CD4-positive, alpha-beta memory T cell (primary cell): ENCODE measurements around the gene CHD6. TPM values are rescaled to one million over a fixed set of nuclear protein-coding genes. Genes with fewer than 3 reads are reported as not detected.

Experiments
- CTCF ChIA-PET: fragments of 350-600 bp; sonication (Branson Sonifier 250); formaldehyde crosslinking; loops from one replicate; lab custom pipeline; 2021; ENCODE audit warnings: inconsistent platforms; ENCODE audit not compliant: partially characterized antibody; lab: Charles Lee
- POLR2A ChIA-PET: fragments of 350-600 bp; sonication (Branson Sonifier 250); formaldehyde crosslinking; loops from one replicate; lab custom pipeline; 2021; ENCODE audit not compliant: partially characterized antibody; lab: Charles Lee
- DNase-seq, 5 donors: peaks; one replicate each; pipeline versions ENCODE4 v3.0.0 to v3.0.0-alpha.2; 2020 to 2022; ENCODE audit warnings: mixed read lengths in 1 of 5
- H3K27ac ChIP-seq: one replicate; pipeline ENCODE4 v1.7.0; 2013; ENCODE audit warnings: low read depth, low read length
- H3K27me3 ChIP-seq: 2 replicates; pipeline ENCODE4 v1.7.0; 2013; ENCODE audit warnings: mild to moderate bottlenecking, low read length, moderate library complexity; ENCODE audit not compliant: insufficient read depth
- H3K36me3 ChIP-seq: 2 replicates; pipeline ENCODE4 v1.7.0; 2013; ENCODE audit warnings: mild to moderate bottlenecking, low read length, moderate library complexity; ENCODE audit not compliant: insufficient read depth
- H3K4me1 ChIP-seq: 2 replicates; pipeline ENCODE4 v1.7.0; 2013; ENCODE audit warnings: mild to moderate bottlenecking, low read length, moderate library complexity; ENCODE audit not compliant: insufficient read depth
- H3K4me3 ChIP-seq, 2 donors: one replicate each; pipeline ENCODE4 v1.7.0; 2013; ENCODE audit warnings: low read length in 2 of 2, mild to moderate bottlenecking in 1 of 2
- H3K9me3 ChIP-seq, 2 donors: one replicate each; pipeline ENCODE4 v1.7.0; 2013; ENCODE audit warnings: low read length in 2 of 2, control low read depth in 1 of 2; ENCODE audit not compliant: control insufficient read depth in 1 of 2
- H3K27ac Mint-ChIP-seq, 7 donors: one replicate each; pipeline ENCODE4 v1.8.0; 2020 to 2021; ENCODE audit warnings: mixed read lengths in 7 of 7, mild to moderate bottlenecking in 6 of 7, inconsistent platforms in 3 of 7, moderate library complexity in 3 of 7
- H3K27me3 Mint-ChIP-seq, 2 donors: one replicate each; pipeline ENCODE4 v1.8.0; 2020 to 2021; ENCODE audit warnings: mixed read lengths in 2 of 2
- H3K36me3 Mint-ChIP-seq, 2 donors: one replicate each; pipeline ENCODE4 v1.8.0; 2020 to 2021; ENCODE audit warnings: mixed read lengths in 2 of 2, inconsistent platforms in 1 of 2, mild to moderate bottlenecking in 1 of 2
- H3K4me1 Mint-ChIP-seq, 4 donors: one replicate each; pipeline ENCODE4 v1.8.0; 2020 to 2021; ENCODE audit warnings: mixed read lengths in 4 of 4, mild to moderate bottlenecking in 1 of 4
- H3K4me3 Mint-ChIP-seq, 8 donors: one replicate each; pipeline ENCODE4 v1.8.0; 2020 to 2021; ENCODE audit warnings: mixed read lengths in 8 of 8, mild to moderate bottlenecking in 7 of 8, moderate library complexity in 6 of 8, inconsistent platforms in 3 of 8
- H3K9me3 Mint-ChIP-seq, 8 donors: one replicate each; pipeline ENCODE4 v1.8.0; 2020 to 2021; ENCODE audit warnings: mixed read lengths in 8 of 8, mild to moderate bottlenecking in 5 of 8, inconsistent platforms in 3 of 8, moderate library complexity in 1 of 8
- intact Hi-C: fragments of 100-400 bp; cut with micrococcal nuclease; formaldehyde crosslinking; loops from one replicate; pipeline ENCODE4 v1.15.1; 2023
- polyA plus RNA-seq, 2 donors: library from polyadenylated mRNA; unstranded; fragments of 300-500 nt; fragmentation: Illumina TruSeq; gene quantifications; one replicate each; pipeline ENCODE4 v1.2.3, GENCODE V29; 2021
- total RNA-seq, 2 experiments: library from RNA; stranded (reverse); gene quantifications; one replicate each; pipeline ENCODE4 v1.2.3, GENCODE V29; 2021

Gene CHD6
- total and polyA plus RNA-seq, 4 experiments from 2014 or later, result 29.2 to 96.8 (median 77.8) TPM

DNA sequence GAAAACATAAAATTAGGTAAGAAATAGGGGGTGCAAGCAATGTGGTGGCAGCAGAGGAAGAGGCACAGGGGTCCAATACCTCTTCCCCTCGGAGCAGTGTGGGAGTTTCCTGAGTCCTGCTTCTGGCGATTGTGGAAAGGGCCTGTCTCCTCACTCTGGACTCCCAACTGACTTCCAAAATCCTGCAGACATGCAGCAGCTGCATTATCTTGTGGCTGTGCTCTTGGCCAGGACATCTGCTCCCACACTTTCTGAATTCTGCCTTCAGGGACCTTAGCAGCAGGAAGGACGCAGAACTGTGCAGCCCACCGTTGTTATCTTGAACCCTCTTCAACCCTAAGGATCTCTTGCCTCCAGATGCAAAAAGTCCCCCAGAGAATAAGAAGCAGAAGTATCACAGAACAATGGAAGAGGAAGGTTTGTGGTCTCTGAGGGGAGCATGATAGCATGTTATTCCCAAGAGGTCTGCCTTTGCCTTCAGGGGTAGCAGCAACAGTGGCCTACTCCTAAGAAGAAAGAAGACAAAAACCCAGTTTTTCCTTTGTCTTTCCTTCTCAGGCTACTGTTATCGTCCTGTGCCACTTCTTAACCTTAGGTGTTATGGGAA is 149.1 kb downstream of the CHD6 start:
- Histone ChIP-seq H3K36me3 (peaks cover 40% of the 10 kb centered on the region), H3K4me3 (no peak overlapping the region), H3K9me3 (no peaks in the 10 kb centered on the region), H3K27ac (no peak overlapping the region), H3K4me1 (no peaks in the 10 kb centered on the region), H3K27me3 (no peaks in the 10 kb centered on the region)
- POLR2A ChIA-PET, result no interaction called here
- Mint-ChIP-seq H3K36me3 (peaks cover 81% of the 10 kb centered on the region in 2 donors), H3K4me3 (no peak overlapping the region), H3K9me3 (peaks cover 0 to 4% (median under 1%) of the 10 kb centered on the region in 8 donors), H3K27me3 (no peaks in the 10 kb centered on the region), H3K27ac (no peak overlapping the region), H3K4me1 (peaks cover 0 to 2% (median 0%) of the 10 kb centered on the region in 4 donors)
- intact Hi-C loops, result no loop called here
- CTCF ChIA-PET, result no interaction called here
- DNase-seq, result no peak

DNA sequence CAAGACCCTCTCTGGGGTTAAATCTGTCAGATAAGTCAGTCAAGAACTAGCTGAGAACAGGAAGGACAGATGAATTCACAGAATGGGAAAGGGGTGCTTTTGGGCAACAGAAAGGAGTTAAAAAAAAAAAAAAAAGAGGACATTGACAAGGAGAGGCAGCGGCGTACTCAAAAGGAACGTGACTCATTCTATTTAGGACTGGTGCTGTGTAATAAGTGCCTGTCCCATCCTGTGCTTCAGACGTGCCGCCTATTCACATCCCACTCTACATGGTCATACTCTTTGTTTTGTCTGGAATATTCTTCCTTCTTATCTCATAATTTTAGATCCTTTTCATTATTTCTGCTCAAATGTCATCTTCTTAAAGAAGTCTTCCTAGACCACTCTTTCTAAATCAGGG is 150.5 kb downstream of the CHD6 start:
- Histone ChIP-seq H3K27me3 (no peaks in the 10 kb centered on the region), H3K4me3 (no peak overlapping the region), H3K27ac (no peak overlapping the region), H3K4me1 (no peaks in the 10 kb centered on the region), H3K9me3 (no peaks in the 10 kb centered on the region), H3K36me3 (peaks cover 33% of the 10 kb centered on the region)
- Mint-ChIP-seq H3K9me3 (peaks cover 0 to 4% (median under 1%) of the 10 kb centered on the region in 8 donors), H3K27me3 (no peaks in the 10 kb centered on the region), H3K27ac (peak overlapping the region in 1 of 7 donors; percentile 31), H3K36me3 (peaks cover 82% of the 10 kb centered on the region in 2 donors), H3K4me1 (peaks cover 0 to 2% (median 0%) of the 10 kb centered on the region in 4 donors), H3K4me3 (peak overlapping the region in 1 of 8 donors; percentile 46)
- ChIA-PET POLR2A (no interaction called here), CTCF (no interaction called here)
- intact Hi-C loops, result no loop called here
- no peak for DNase-seq

DNA sequence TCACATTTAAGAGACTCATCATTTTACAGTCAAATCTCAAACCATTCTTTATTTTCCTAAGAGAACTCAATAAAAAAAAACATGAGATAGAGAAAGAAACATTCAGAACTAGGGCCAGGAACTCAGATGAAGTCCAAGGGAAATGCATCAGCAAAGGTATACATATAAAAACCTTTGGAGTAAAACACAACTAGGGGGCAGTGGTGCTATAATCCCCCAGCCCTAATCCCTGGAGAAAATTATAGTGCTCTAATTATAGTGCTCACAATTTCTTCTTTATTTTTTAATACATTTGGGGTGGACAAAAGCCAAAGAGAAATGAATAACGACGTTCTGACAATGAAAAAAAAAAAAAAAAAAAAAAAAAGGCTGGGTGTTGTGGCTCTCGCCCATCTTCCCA is 151.0 kb downstream of the CHD6 start:
- peaks cover 0 to 2% (median 0%) of the 10 kb centered on the region in 4 donors for H3K4me1 Mint-ChIP-seq
- ChIA-PET CTCF (no interaction called here), POLR2A (no interaction called here)
- H3K36me3 ChIP-seq, result peaks cover 29% of the 10 kb centered on the region
- no peaks in the 10 kb centered on the region for H3K27me3 Mint-ChIP-seq
- H3K9me3 ChIP-seq, result no peaks in the 10 kb centered on the region
- intact Hi-C loops, result no loop called here
- no peak overlapping the region for H3K27ac Mint-ChIP-seq
- H3K9me3 Mint-ChIP-seq, result peaks cover 0 to 4% (median under 1%) of the 10 kb centered on the region in 8 donors
- DNase-seq, result no peak
- H3K4me3 Mint-ChIP-seq, result no peak overlapping the region
- H3K4me1 ChIP-seq, result no peaks in the 10 kb centered on the region
- H3K27ac ChIP-seq, result no peak overlapping the region
- no peak overlapping the region for H3K4me3 ChIP-seq
- H3K36me3 Mint-ChIP-seq, result peaks cover 80 to 82% of the 10 kb centered on the region in 2 donors
- no peaks in the 10 kb centered on the region for H3K27me3 ChIP-seq

DNA sequence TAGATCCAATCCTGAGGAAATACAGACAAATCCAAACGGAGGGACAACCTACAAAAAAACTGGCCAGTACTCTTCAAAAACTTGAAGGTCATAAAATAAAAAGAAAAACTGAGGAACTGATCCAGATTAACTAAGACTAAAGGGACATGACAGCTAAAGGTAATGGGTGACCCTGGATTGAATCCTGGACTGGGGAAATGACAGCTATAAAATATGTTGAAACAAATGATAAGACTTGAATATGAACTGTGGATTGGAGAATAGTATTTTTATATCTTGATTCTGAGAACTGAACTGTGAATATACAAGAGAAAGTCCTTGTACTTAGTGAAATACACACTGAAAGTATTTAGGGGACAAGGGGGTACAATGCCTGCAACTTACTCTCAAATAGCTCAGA is 154.6 kb downstream of the CHD6 start:
- intact Hi-C loops, result no loop called here
- H3K4me1 ChIP-seq, result no peaks in the 10 kb centered on the region
- DNase-seq, result no peak
- H3K4me3 ChIP-seq, result no peak overlapping the region
- ChIA-PET POLR2A (no interaction called here), CTCF (no interaction called here)
- no peaks in the 10 kb centered on the region for H3K27me3 ChIP-seq
- H3K36me3 ChIP-seq, result peaks cover 8% of the 10 kb centered on the region
- no peak overlapping the region for H3K27ac ChIP-seq
- H3K9me3 ChIP-seq, result no peaks in the 10 kb centered on the region
- H3K4me1 Mint-ChIP-seq, result peaks cover 0 to 2% (median 0%) of the 10 kb centered on the region in 4 donors
- peaks cover 73 to 77% of the 10 kb centered on the region in 2 donors for H3K36me3 Mint-ChIP-seq
- no peaks in the 10 kb centered on the region for H3K27me3 Mint-ChIP-seq
- H3K4me3 Mint-ChIP-seq, result no peak overlapping the region
- peak overlapping the region in 1 of 7 donors; percentile 43 for H3K27ac Mint-ChIP-seq
- H3K9me3 Mint-ChIP-seq, result peaks cover 0 to 4% (median under 1%) of the 10 kb centered on the region in 8 donors

DNA sequence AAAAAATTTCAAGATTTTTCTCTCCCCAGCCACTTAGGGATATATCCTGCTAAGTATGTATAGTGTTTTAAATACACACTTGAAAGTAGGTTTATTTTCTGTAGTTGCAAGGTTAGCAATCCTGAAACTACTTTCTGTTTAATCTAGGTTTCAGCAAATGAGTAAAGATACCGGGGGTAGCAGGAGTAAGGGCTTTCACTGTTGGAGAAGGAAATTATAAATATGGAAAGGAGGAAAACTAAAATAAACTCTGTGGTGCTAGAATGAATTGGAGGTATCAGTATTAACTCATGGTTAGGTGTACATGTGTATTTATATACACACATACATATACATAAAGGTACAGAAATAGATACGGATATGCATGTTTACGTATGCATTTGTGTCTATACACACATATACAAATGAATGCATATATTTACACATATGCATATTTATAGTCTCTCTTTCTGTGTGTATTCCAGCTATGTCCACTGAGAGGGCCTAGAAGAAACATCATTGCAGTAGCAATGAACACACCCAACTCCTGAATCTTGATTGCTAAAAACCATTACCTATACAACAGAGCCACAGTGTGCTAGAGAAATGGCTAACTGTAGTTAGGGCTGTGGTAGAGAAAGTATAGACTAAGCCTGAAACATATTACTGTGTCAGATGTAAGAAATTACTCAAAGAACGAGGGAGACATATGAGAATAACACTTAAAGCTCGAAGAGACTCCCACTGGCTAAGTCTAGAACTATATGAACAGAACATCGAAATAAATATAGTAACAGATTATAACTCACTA is 155.6 kb downstream of the CHD6 start:
- DNase-seq, result no peak
- no peak overlapping the region for H3K27ac ChIP-seq
- intact Hi-C loops, result no loop called here
- Mint-ChIP-seq H3K4me1 (peaks cover 0 to 2% (median 0%) of the 10 kb centered on the region in 4 donors), H3K27me3 (no peaks in the 10 kb centered on the region), H3K27ac (no peak overlapping the region), H3K9me3 (peaks cover 0 to 4% (median under 1%) of the 10 kb centered on the region in 8 donors), H3K36me3 (peaks cover 72% of the 10 kb centered on the region in 2 donors), H3K4me3 (no peak overlapping the region)
- H3K4me3 ChIP-seq, result no peak overlapping the region
- H3K9me3 ChIP-seq, result no peaks in the 10 kb centered on the region
- H3K4me1 ChIP-seq, result no peaks in the 10 kb centered on the region
- ChIA-PET POLR2A (no interaction called here), CTCF (no interaction called here)
- H3K27me3 ChIP-seq, result no peaks in the 10 kb centered on the region
- H3K36me3 ChIP-seq, result peaks cover 7% of the 10 kb centered on the region

DNA sequence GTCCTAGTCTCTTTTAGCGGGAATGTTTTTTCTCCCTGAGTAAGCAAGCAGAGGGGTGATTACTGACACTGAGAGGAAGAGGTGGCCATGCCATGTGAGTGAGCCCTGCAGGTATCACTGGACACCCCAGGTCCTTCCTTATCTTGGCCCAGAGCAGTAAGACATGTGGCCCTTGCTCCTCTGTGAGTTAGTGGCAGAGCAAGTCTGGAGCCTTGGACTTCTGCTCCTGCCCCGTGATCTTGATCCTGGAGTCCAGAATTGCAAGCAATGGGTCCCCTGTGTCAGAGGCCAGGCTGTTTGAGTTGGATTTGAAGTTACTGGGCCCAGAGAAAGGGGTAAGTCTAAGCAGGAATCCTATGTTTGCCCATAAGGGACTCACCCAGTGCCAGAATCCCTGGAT is 159.4 kb downstream of the CHD6 start:
- DNase-seq, result no peak
- Mint-ChIP-seq H3K36me3 (peaks cover 68 to 74% of the 10 kb centered on the region in 2 donors), H3K4me3 (no peak overlapping the region), H3K27ac (no peak overlapping the region), H3K4me1 (no peaks in the 10 kb centered on the region), H3K9me3 (no peaks in the 10 kb centered on the region), H3K27me3 (no peaks in the 10 kb centered on the region)
- Histone ChIP-seq H3K27me3 (no peaks in the 10 kb centered on the region), H3K4me1 (no peaks in the 10 kb centered on the region), H3K27ac (no peak overlapping the region), H3K9me3 (no peaks in the 10 kb centered on the region), H3K4me3 (no peak overlapping the region), H3K36me3 (peaks cover 35% of the 10 kb centered on the region)
- POLR2A ChIA-PET, result no interaction called here
- CTCF ChIA-PET, result no interaction called here
- intact Hi-C loops, result no loop called here

DNA sequence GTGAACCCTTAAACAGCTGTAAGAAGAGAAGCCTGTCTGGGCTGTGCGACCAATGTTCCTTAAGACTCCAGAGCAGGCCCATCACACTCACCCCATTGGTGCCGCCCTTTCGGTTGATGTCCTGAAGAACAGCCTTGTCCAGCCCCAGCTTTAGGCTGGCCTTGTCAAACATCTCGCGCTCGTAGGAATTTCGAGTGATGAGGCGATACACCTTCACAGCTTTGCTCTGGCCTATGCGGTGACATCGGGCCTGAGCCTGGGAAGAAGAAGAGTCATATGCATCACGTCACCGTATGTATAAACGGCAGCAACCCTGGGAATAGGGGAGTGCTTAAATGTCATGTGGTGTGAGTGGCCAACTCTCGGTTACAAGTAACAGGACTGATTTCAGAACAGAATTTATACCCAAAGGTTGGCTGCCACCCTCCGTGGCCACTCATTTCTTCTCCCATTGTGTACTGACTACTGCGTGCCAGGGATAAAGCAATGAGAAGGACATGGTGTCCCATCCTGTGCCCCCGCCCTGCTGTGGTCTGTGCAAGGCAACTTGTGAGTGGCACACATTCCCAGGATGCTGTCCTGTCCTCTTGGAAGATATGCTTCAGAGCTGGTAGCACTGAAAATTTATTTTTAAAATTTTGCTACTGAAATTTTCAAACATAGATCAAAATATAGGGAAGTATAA is 160.9 kb downstream of the CHD6 start:
- ChIA-PET POLR2A (no interaction called here), CTCF (no interaction called here)
- Histone ChIP-seq H3K36me3 (peaks cover 49% of the 10 kb centered on the region), H3K27me3 (no peaks in the 10 kb centered on the region), H3K4me3 (no peak overlapping the region), H3K4me1 (no peaks in the 10 kb centered on the region), H3K27ac (no peak overlapping the region), H3K9me3 (no peaks in the 10 kb centered on the region)
- Mint-ChIP-seq H3K27ac (no peak overlapping the region), H3K9me3 (no peaks in the 10 kb centered on the region), H3K36me3 (peaks cover 68 to 77% of the 10 kb centered on the region in 2 donors), H3K27me3 (no peaks in the 10 kb centered on the region), H3K4me1 (no peaks in the 10 kb centered on the region), H3K4me3 (no peak overlapping the region)
- intact Hi-C loops, result no loop called here
- DNase-seq, result no peak
